SK-N-MC (cell line): ENCODE data around the gene TSC2.

Source experiments
- EZH2 ChIP-seq: fragments of 200-600 bp; sonication (generic); IDR thresholded peaks from one replicate; pipeline ENCODE4 v1.6.1; 2017; ENCODE audit warnings: antibody characterized with exemption
- FOXP2 ChIP-seq: optimal IDR thresholded peaks from 2 replicates; pipeline ENCODE3; 2011; ENCODE audit warnings: mild to moderate bottlenecking, moderate library complexity; ENCODE audit not compliant: insufficient read depth; ENCODE audit errors: extremely low read length, control extremely low read depth
- POLR2AphosphoS5 ChIP-seq: IDR thresholded peaks from 2 replicates; pipeline ENCODE4 v1.6.1; 2012; ENCODE audit warnings: mild to moderate bottlenecking, low read depth, low read length, borderline replicate concordance

DNA sequence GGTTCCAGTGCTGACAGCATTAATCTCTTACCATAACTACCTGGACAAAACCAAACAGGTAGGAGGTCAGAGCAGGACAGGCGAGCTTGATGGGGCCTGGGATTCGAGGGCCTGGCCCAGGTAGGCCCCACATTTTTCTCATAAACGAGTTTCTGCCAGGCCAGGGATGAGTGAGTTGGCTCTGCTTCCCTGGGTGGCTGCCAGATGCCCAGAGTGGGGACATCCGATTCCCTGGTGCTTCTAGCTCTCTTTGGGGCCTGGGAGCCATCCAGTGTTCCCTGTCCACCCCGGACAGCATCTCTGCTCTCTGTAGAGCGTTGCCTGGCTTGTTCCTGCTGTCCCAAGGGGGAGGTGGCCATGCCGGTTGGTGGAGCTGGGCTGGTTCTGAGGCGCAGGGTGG is 25.1 kb downstream of the TSC2 start:
- TF ChIP-seq POLR2AphosphoS5, result no peak
- no peak for TF ChIP-seq EZH2
- TF ChIP-seq FOXP2, result no peak
